HG03280 (cell line): Measurements from ENCODE around the gene DDC.
"Not testable (repeated sequence)": the region's sequence is repeated elsewhere in the genome, so short reads cannot be mapped to it uniquely, and the experiment has no call there.

ENCODE experiments used
- ATAC-seq: cut with Tn5 transposase; IDR thresholded peaks from one replicate; pipeline ENCODE4 v1.9.1; 2021; ENCODE audit warnings: mild to moderate bottlenecking, moderate library complexity; ENCODE audit not compliant: unreplicated experiment

Gene DDC

DNA sequence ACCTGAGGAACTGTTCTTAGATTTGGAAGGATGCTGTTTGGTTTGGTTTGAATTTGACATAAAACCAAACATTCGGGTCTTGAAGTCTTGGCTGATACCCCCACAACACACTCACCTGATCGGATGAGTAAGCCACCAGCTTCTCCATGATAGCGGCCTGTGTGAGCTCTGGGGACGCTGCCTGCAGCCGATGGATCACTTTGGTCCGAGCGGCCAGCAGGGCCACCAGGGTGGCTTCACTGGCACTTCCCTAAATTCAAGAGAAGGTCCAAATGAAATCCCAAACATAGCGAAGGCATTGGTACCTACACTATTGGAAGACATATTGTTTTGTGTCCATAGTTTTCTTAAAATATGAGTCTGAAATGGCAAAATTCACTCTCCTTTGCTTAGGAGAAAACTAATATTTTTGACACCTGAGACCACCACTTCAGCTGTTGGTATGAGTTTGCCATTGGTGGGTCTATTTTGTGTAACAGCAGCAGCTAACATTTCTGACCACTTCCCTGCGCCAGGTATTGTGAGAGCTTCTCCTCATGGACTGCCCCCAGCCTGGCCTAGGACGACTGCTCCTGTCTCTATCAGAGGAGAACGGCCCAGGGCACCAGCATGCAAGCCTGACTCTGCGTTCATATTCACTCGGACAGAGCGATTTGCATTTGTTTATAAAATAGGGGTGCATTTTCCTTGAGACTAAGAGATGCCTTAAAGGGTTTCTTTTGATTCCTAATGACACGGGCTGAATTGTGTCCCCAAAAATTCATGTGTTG is 35.9 kb downstream of the DDC start:
- ATAC-seq = no peak

- no peak for ATAC-seq
Observed at GRCh38 chr7:50528266-50529092, 36.7 kb downstream of the DDC start.

- ATAC-seq = not testable (repeated sequence)
Observed at GRCh38 chr7:50519350-50519749, 45.9 kb downstream of the DDC start.

GRCh38 chr7:50513166-50513871 is 51.9 kb downstream of the DDC start:
- ATAC-seq = no peak

DNA sequence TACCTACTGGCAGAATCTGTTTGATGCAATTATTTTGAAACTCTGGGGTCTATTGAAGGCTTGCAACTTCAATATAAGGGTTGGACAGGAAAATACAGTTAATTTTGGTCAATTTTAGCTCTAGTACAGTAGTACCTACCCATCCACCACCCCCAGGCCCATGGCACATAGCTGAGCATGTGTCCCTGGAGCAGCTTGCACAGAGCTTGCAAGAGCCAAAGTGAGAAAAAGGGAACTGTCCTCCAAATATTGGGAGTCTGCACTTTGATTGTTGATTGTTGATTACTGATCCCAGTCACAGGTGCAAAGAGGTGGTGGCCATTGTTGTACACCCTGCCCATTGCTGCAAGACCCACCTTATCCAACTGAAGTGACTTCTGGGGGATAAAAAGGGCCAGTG is 52.8 kb downstream of the DDC start:
- ATAC-seq = no peak

GRCh38 chr7:50509459-50509858 is 55.7 kb downstream of the DDC start:
- no peak for ATAC-seq

- ATAC-seq = no peak
Observed at GRCh38 chr7:50508471-50508943, 56.7 kb downstream of the DDC start.

DNA sequence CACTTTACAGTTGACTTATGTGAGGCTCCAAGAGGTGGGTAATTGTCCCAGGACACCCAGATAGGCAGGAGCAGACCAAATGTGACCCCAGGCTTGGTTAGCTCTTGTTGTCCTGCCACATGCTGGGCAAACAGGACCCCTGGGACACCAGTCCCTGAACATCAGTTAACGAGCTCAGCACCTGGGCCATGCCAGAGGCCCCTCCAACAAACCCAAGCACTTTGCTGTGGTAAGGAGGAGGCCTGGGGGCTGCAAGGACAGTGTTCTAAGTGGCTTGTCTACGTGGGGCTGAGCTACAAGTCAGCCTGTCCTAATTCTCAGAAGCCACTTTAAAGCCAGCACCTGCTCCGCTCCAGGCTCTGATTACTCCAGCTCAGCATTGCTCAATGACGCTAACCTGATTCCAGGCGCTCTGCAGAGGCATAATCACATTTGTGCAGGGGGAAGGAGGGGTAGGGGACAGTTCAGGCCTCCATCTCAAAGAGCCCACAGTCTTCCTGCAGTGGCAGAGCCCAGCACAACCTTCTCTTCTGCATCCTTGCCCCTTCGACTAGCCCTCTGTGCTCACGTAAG is 57.2 kb downstream of the DDC start:
- ATAC-seq = no peak

GRCh38 chr7:50505553-50506210 is 59.5 kb downstream of the DDC start:
- ATAC-seq = no peak

- no peak for ATAC-seq
Observed at GRCh38 chr7:50504646-50505546, 60.3 kb downstream of the DDC start.

DNA sequence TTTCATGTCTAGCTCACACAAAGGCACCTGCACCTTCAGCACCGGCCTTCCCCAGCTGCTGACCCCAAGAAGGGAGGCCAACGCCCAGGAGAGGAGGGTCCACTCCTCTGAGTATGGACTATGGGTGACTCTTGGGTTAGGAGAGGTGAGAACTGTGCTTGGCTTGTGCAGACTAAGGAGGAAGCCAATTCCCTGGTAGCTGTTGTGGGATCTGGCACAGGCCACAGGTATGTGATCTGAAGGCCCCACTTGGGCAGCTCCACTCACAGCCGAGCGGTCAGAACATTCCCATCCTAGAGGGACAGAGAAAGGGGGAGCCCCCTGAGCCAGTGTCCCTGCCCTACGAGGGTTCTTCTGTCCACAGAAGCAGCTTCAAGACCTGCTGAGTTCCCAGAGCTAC is 62.3 kb downstream of the DDC start:
- no peak for ATAC-seq

GRCh38 chr7:50502001-50502684 is 63.1 kb downstream of the DDC start:
- no peak for ATAC-seq

- no peak for ATAC-seq
Observed at GRCh38 chr7:50499092-50499491, 66.1 kb downstream of the DDC start.

DNA sequence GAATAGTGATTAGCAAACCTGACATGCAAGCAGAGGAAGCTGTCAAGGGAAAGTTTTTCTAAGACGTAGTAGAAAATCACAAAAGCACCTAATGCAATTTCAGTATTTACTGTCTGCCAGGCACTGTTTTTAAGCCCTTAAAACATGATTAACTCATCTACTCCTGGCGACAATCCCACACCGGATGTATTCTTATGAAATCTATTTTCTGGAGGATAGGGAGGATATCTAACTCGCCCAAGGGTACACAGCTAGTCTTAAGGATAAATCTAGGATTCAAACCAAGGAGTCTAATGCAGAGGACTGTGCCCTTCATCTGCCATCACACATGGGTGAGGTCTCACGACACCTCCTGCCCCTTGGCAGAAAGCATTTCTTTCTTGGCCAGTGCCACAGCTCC is 67.2 kb downstream of the DDC start:
- no peak for ATAC-seq

- ATAC-seq = no peak
Observed at GRCh38 chr7:50497068-50497642, 68.0 kb downstream of the DDC start.

DNA sequence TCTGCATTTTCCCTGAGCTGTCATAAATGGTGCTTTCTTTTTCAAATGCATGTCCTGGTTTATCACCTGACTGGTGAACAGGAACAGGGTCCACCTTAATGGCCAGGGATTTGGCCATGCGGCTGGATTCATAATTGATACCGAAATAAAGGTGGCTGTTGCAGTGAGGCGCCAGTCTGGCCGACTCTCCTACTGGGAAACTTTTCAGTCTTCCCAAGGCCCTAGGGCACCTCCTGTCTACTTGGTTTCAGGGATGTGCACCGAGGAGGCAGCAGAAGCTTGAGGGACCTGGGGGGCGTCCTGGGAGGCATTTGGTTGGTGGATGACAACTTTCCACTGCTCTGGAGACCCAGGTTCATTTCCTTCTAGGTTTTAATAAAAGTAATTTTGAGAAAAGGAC is 68.6 kb downstream of the DDC start:
- ATAC-seq = no peak

GRCh38 chr7:50495746-50496145 is 69.5 kb downstream of the DDC start:
- ATAC-seq = no peak

- ATAC-seq = no peak
Observed at GRCh38 chr7:50492770-50493519, 72.3 kb downstream of the DDC start.
